Subcutaneous abdominal adipose tissue (tissue), 5 donors: ENCODE results near the gene EML6.
"Not testable (repeated sequence)": the region's sequence is repeated elsewhere in the genome, so short reads cannot be mapped to it uniquely, and the experiment has no call there.

Experiments used
- H3K27ac ChIP-seq: one replicate; pipeline ENCODE4 v1.7.0; 2013; ENCODE audit warnings: low read depth, mild to moderate bottlenecking, inconsistent platforms, low read length, moderate library complexity
- H3K27me3 ChIP-seq, 5 donors: one replicate each; pipeline ENCODE4 v1.7.0; 2013; ENCODE audit warnings: low read length in 5 of 5, inconsistent platforms in 1 of 5; ENCODE audit not compliant: control insufficient read depth in 5 of 5, insufficient read depth in 4 of 5
- H3K36me3 ChIP-seq, 5 donors: one replicate each; pipeline ENCODE4 v1.7.0; 2013; ENCODE audit warnings: low read length in 5 of 5; ENCODE audit not compliant: control insufficient read depth in 5 of 5, insufficient read depth in 5 of 5
- H3K4me1 ChIP-seq, 5 donors: one replicate each; pipeline ENCODE4 v1.7.0; 2013; ENCODE audit warnings: low read length in 5 of 5, mild to moderate bottlenecking in 3 of 5, moderate library complexity in 1 of 5; ENCODE audit not compliant: control insufficient read depth in 5 of 5, insufficient read depth in 5 of 5
- H3K4me3 ChIP-seq, 5 donors: one replicate each; pipeline ENCODE4 v1.7.0; 2013; ENCODE audit warnings: low read length in 5 of 5, low read depth in 1 of 5
- H3K9ac ChIP-seq, 5 donors: one replicate each; pipeline ENCODE4 v1.7.0; 2013; ENCODE audit warnings: low read length in 5 of 5, mild to moderate bottlenecking in 4 of 5, moderate library complexity in 3 of 5
- H3K9me3 ChIP-seq, 5 donors: one replicate each; pipeline ENCODE4 v1.7.0; 2013; ENCODE audit warnings: low read length in 5 of 5; ENCODE audit not compliant: control insufficient read depth in 5 of 5
- donor health status: healthy.
- donor health status: healthy.
- donor health status: healthy.
- donor health status: healthy.
- donor health status: healthy.

The EML6 gene

GRCh38 chr2:54834721-54835120 is 111.3 kb downstream of the EML6 start:
- Histone ChIP-seq H3K9me3 (no peaks in the 10 kb centered on the region), H3K36me3 (no peaks in the 10 kb centered on the region), H3K4me3 (no peak overlapping the region), H3K9ac (no peak overlapping the region), H3K27ac (no peak overlapping the region), H3K27me3 (no peaks in the 10 kb centered on the region), H3K4me1 (peaks cover 0 to 8% (median 4%) of the 10 kb centered on the region in 5 donors)

GRCh38 chr2:54836477-54836876 is 113.0 kb downstream of the EML6 start:
- no peaks in the 10 kb centered on the region for H3K36me3 ChIP-seq
- no peak overlapping the region for H3K27ac ChIP-seq
- no peaks in the 10 kb centered on the region for H3K27me3 ChIP-seq
- no peak overlapping the region for H3K4me3 ChIP-seq
- H3K4me1 ChIP-seq: peaks cover 0 to 4% (median 0%) of the 10 kb centered on the region in 5 donors
- H3K9ac ChIP-seq: no peak overlapping the region
- H3K9me3 ChIP-seq: no peaks in the 10 kb centered on the region

DNA sequence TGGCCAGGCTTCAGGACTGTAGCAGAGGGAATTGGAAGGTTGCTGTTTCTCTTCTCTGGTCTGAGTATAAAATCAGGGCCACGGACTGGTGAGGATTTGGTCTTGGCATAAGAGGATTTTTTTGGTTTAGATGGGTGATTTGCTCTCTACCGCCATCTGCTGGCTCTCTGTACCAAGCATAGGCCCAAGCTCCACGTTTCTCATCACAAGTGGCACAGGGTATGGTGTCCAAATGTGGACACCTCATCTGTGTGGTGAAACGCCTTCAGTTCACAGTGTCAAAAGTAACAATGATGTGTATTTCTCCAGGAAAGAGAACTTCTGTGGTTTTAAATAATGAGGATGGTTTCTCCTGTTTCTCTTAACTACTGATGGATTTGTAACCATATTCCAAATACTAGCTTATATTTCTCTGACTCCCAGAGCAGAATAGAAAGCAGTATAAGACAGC is 115.1 kb downstream of the EML6 start:
- peaks cover 0 to 4% (median 0%) of the 10 kb centered on the region in 5 donors for H3K4me1 ChIP-seq
- H3K9ac ChIP-seq: no peak overlapping the region
- H3K36me3 ChIP-seq: no peaks in the 10 kb centered on the region
- no peak overlapping the region for H3K4me3 ChIP-seq
- H3K27ac ChIP-seq: no peak overlapping the region
- H3K9me3 ChIP-seq: no peaks in the 10 kb centered on the region
- H3K27me3 ChIP-seq: no peaks in the 10 kb centered on the region

- Histone ChIP-seq H3K9me3 (no peaks in the 10 kb centered on the region), H3K4me1 (peaks cover 0 to 4% (median 0%) of the 10 kb centered on the region in 5 donors), H3K9ac (no peak overlapping the region), H3K27ac (no peak overlapping the region), H3K36me3 (no peaks in the 10 kb centered on the region), H3K27me3 (no peaks in the 10 kb centered on the region), H3K4me3 (no peak overlapping the region)
Measured at GRCh38 chr2:54839461-54840255, 116.2 kb downstream of the EML6 start.

DNA sequence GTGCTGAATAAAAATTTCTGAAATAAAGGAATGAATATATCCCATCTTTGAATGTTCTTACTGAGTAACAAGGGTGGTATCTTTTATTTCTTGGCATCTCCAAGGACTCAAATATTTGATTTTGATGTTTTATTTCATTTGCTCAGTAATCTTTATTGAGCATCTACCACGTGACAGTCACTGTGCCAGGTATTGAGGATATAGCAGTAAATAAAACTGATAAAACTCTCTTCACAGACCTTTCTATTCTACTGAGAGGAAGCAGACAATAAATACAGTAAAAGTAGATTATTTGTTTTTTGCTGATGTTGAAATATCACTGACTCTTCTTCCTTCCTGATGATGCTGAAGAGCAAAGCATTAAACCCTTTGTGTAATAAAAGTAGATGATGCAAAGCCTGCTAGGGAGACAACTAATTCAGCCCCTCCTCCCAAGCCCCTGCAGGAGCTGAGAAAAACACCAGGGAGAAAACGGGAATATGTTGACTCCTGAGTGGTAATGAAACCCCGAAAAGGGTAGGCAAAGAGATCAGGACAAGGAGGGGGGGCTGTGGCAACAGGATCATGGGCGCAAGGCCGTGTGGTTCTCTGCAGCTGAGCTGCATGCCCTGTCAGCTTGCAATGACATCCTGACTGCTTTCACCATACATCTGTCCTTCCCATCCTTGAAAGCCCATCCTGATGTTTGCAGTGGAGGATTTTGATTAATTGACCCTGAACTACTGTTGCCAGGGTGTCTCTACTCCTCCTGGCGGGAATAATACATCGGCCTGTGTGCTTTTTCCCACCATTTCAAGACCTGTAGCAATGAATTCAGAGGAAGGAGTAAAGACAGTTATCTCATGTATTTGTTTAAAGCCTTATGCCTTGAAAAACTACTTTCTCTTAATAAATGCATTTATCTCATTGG is 117.4 kb downstream of the EML6 start:
- peaks cover 0 to 4% (median 0%) of the 10 kb centered on the region in 5 donors for H3K4me1 ChIP-seq
- H3K4me3 ChIP-seq: no peak overlapping the region
- no peak overlapping the region for H3K9ac ChIP-seq
- no peaks in the 10 kb centered on the region for H3K9me3 ChIP-seq
- H3K36me3 ChIP-seq: no peaks in the 10 kb centered on the region
- H3K27me3 ChIP-seq: no peaks in the 10 kb centered on the region
- no peak overlapping the region for H3K27ac ChIP-seq

- not testable (repeated sequence) for H3K9ac ChIP-seq, H3K27ac ChIP-seq, H3K9me3 ChIP-seq, H3K36me3 ChIP-seq, H3K27me3 ChIP-seq, H3K4me1 ChIP-seq, H3K4me3 ChIP-seq
Measured at GRCh38 chr2:54841500-54841899, 118.0 kb downstream of the EML6 start.

- Histone ChIP-seq H3K27ac (no peak overlapping the region), H3K4me3 (no peak overlapping the region), H3K4me1 (no peaks in the 10 kb centered on the region), H3K9me3 (no peaks in the 10 kb centered on the region), H3K36me3 (no peaks in the 10 kb centered on the region), H3K9ac (no peak overlapping the region), H3K27me3 (no peaks in the 10 kb centered on the region)
Measured at GRCh38 chr2:54845094-54845493, 121.6 kb downstream of the EML6 start.

- Histone ChIP-seq H3K9ac (no peak overlapping the region), H3K36me3 (no peaks in the 10 kb centered on the region), H3K4me3 (no peak overlapping the region), H3K27ac (no peak overlapping the region), H3K4me1 (no peaks in the 10 kb centered on the region), H3K9me3 (no peaks in the 10 kb centered on the region), H3K27me3 (no peaks in the 10 kb centered on the region)
Measured at GRCh38 chr2:54845514-54845913, 122.1 kb downstream of the EML6 start.

- H3K27ac ChIP-seq: no peak overlapping the region
- no peaks in the 10 kb centered on the region for H3K36me3 ChIP-seq
- H3K4me3 ChIP-seq: no peak overlapping the region
- no peak overlapping the region for H3K9ac ChIP-seq
- no peaks in the 10 kb centered on the region for H3K9me3 ChIP-seq
- H3K4me1 ChIP-seq: no peaks in the 10 kb centered on the region
- no peaks in the 10 kb centered on the region for H3K27me3 ChIP-seq
Measured at GRCh38 chr2:54850171-54851122, 127.0 kb downstream of the EML6 start.
